NOMO-1 (cell line): ENCODE results near the gene HNRNPA0.

Experiments
- DNase-seq, 2 experiments: peaks; one replicate each; lab custom pipeline; 2025; ENCODE audit not compliant: unreplicated experiment in 2 of 2; lab: John Stamatoyannopoulos, UW

The HNRNPA0 gene

GRCh38 chr5:137754961-137755762 is 999 bp upstream of the HNRNPA0 start:
- peak; percentile 39 to 69 for DNase-seq

- peak in 1 of 2 experiments; percentile 47 for DNase-seq
Measured at GRCh38 chr5:137753691-137754187, 424 bp downstream of the HNRNPA0 start.

GRCh38 chr5:137752905-137753690 is 1.1 kb downstream of the HNRNPA0 start:
- DNase-seq = peak; percentile 45 to 51

GRCh38 chr5:137751869-137752491 is 2.2 kb downstream of the HNRNPA0 start:
- DNase-seq = peak; percentile 33 to 65

- no peak for DNase-seq
Measured at GRCh38 chr5:137750436-137750835, 3.7 kb downstream of the HNRNPA0 start.

GRCh38 chr5:137747848-137748247 is 6.3 kb downstream of the HNRNPA0 start:
- no peak for DNase-seq

- DNase-seq = peak; percentile 64 to 72
Measured at GRCh38 chr5:137743031-137743640, 11.0 kb downstream of the HNRNPA0 start.

GRCh38 chr5:137741718-137742117 is 12.4 kb downstream of the HNRNPA0 start:
- no peak for DNase-seq

- DNase-seq = no peak
Measured at GRCh38 chr5:137739737-137740136, 14.4 kb downstream of the HNRNPA0 start.

GRCh38 chr5:137738947-137739346 is 15.2 kb downstream of the HNRNPA0 start:
- no peak for DNase-seq

- no peak for DNase-seq
Measured at GRCh38 chr5:137737349-137738131, 16.6 kb downstream of the HNRNPA0 start.

- no peak for DNase-seq
Measured at GRCh38 chr5:137736496-137736895, 17.7 kb downstream of the HNRNPA0 start.

GRCh38 chr5:137735555-137736284 is 18.4 kb downstream of the HNRNPA0 start, which contains the start of gene KLHL3:
TSS of gene KLHL3 (minus strand) at chr5:137736089. CDS start at chr5:137735646, 443 bp downstream.
- DNase-seq = no peak

GRCh38 chr5:137734962-137735554 is 19.1 kb downstream of the HNRNPA0 start:
- no peak for DNase-seq

GRCh38 chr5:137734331-137734730 is 19.8 kb downstream of the HNRNPA0 start:
- DNase-seq = no peak

GRCh38 chr5:137733922-137734321 is 20.2 kb downstream of the HNRNPA0 start:
- no peak for DNase-seq

- no peak for DNase-seq
Measured at GRCh38 chr5:137733006-137733405, 21.2 kb downstream of the HNRNPA0 start.

- DNase-seq = no peak
Measured at GRCh38 chr5:137731176-137731575, 23.0 kb downstream of the HNRNPA0 start.

GRCh38 chr5:137730336-137730735 is 23.8 kb downstream of the HNRNPA0 start:
- no peak for DNase-seq
